ENCODE results near the gene HSP90AA1.
"Not testable (repeated sequence)": the region's sequence is repeated elsewhere in the genome, so short reads cannot be mapped to it uniquely, and the experiment has no call there.

Gene HSP90AA1

GRCh38 chr14:102078831-102079699, 7.8 kb downstream of the HSP90AA1 start:
- TF ChIP-seq CTCF (conservative IDR thresholded peaks at IDR 0.05; ENCODE audit: low read depth, low read length): no peak
- no peak for DNase-seq (ENCODE audit: low read depth)
- H3K4me3 ChIP-seq (ENCODE audit: low read length): no peak overlapping the region

GRCh38 chr14:102078361-102078791, 8.5 kb downstream of the HSP90AA1 start:
- not testable (repeated sequence) for H3K4me3 ChIP-seq (ENCODE audit: low read length)

GRCh38 chr14:102077382-102077709, 9.5 kb downstream of the HSP90AA1 start:
- DNase-seq (ENCODE audit: low read depth): no peak
- H3K4me3 ChIP-seq (ENCODE audit: low read length): no peak overlapping the region
- TF ChIP-seq CTCF (conservative IDR thresholded peaks at IDR 0.05; ENCODE audit: low read depth, low read length): no peak

More at GRCh38 chr14:102078361-102078791, 8.5 kb downstream of the HSP90AA1 start:
- not testable (repeated sequence) for DNase-seq (ENCODE audit: low read depth)

GRCh38 chr14:102075155-102075554, 11.7 kb downstream of the HSP90AA1 start:
- H3K4me3 ChIP-seq (ENCODE audit: low read length): no peak overlapping the region
- no peak for DNase-seq (ENCODE audit: low read depth)
- no peak for TF ChIP-seq CTCF (conservative IDR thresholded peaks at IDR 0.05; ENCODE audit: low read depth, low read length)

GRCh38 chr14:102074415-102074964, 12.4 kb downstream of the HSP90AA1 start:
- no peak for DNase-seq (ENCODE audit: low read depth)
- no peak for TF ChIP-seq CTCF (conservative IDR thresholded peaks at IDR 0.05; ENCODE audit: low read depth, low read length)

GRCh38 chr14:102071283-102071998, 15.4 kb downstream of the HSP90AA1 start:
- TF ChIP-seq CTCF (conservative IDR thresholded peaks at IDR 0.05; ENCODE audit: low read depth, low read length): no peak
- H3K4me3 ChIP-seq (ENCODE audit: low read length): no peak overlapping the region
- DNase-seq (ENCODE audit: low read depth): peak; percentile 68

More at GRCh38 chr14:102074415-102074964, 12.4 kb downstream of the HSP90AA1 start:
- no peak overlapping the region for H3K4me3 ChIP-seq (ENCODE audit: low read length)

GRCh38 chr14:102066041-102066451, 20.8 kb downstream of the HSP90AA1 start:
- no peak overlapping the region for H3K4me3 ChIP-seq (ENCODE audit: low read length)
- no peak for TF ChIP-seq CTCF (conservative IDR thresholded peaks at IDR 0.05; ENCODE audit: low read depth, low read length)
- no peak for DNase-seq (ENCODE audit: low read depth)

GRCh38 chr14:102064590-102064989, 22.3 kb downstream of the HSP90AA1 start:
- DNase-seq (ENCODE audit: low read depth); H3K4me3 ChIP-seq (ENCODE audit: low read length): not testable (repeated sequence)

Measured in retinal pigment epithelial cell (primary cell).